Measurements from ENCODE around the gene RARB.

RARB gene

GRCh38 chr3:25428789-25429335 is 799 bp downstream of the RARB start:
- DNase-seq (ENCODE audit: low read depth in 1 of 2, low spot score in 1 of 2) = no peak
- H3K27ac ChIP-seq (replicated peaks) = no peak overlapping the region
- TF ChIP-seq REST (IDR thresholded peaks at IDR 0.05; ENCODE audit: insufficient replicate concordance, low read depth) = no peak
- H3K4me3 ChIP-seq (replicated peaks; ENCODE audit: insufficient read depth, low read length) = no peak overlapping the region
- peaks cover 27% of the 10 kb centered on the region for H3K27me3 ChIP-seq (ENCODE audit: insufficient read depth, poor library complexity, severe bottlenecking)

- TF ChIP-seq GABPA (IDR thresholded peaks at IDR 0.05; ENCODE audit: low read depth) (no peak), POLR2AphosphoS5 (IDR thresholded peaks at IDR 0.05; ENCODE audit: low read depth) (no peak), SPI1 (IDR thresholded peaks at IDR 0.05; ENCODE audit: borderline replicate concordance, low read depth) (no peak), CTCF (IDR thresholded peaks at IDR 0.05; ENCODE audit: insufficient read depth, low read length) (no peak), REST (IDR thresholded peaks at IDR 0.05; ENCODE audit: insufficient replicate concordance, low read depth) (no peak)
- no peak for DNase-seq (ENCODE audit: low read depth in 1 of 2, low spot score in 1 of 2)
- Histone ChIP-seq H3K27me3 (ENCODE audit: insufficient read depth, poor library complexity, severe bottlenecking) (peaks cover 27% of the 10 kb centered on the region), H3K4me3 (replicated peaks; ENCODE audit: insufficient read depth, low read length) (no peak overlapping the region), H3K27ac (replicated peaks) (no peak overlapping the region)
Observed at GRCh38 chr3:25429361-25430286, 1.6 kb downstream of the RARB start.

- H3K27me3 ChIP-seq (ENCODE audit: insufficient read depth, poor library complexity, severe bottlenecking) = peaks cover 27% of the 10 kb centered on the region
- no peak for TF ChIP-seq CTCF (IDR thresholded peaks at IDR 0.05; ENCODE audit: insufficient read depth, low read length)
- no peak for TF ChIP-seq GABPA (IDR thresholded peaks at IDR 0.05; ENCODE audit: low read depth)
Observed at GRCh38 chr3:25430287-25430934, 2.3 kb downstream of the RARB start.

GRCh38 chr3:25430935-25431770 is 3.1 kb downstream of the RARB start:
- Histone ChIP-seq H3K27ac (replicated peaks) (no peak overlapping the region), H3K27me3 (ENCODE audit: insufficient read depth, poor library complexity, severe bottlenecking) (peaks cover 27% of the 10 kb centered on the region), H3K4me3 (replicated peaks; ENCODE audit: insufficient read depth, low read length) (no peak overlapping the region)
- DNase-seq (ENCODE audit: low read depth in 1 of 2, low spot score in 1 of 2) = no peak
- TF ChIP-seq POLR2AphosphoS5 (IDR thresholded peaks at IDR 0.05; ENCODE audit: low read depth) (no peak), REST (IDR thresholded peaks at IDR 0.05; ENCODE audit: insufficient replicate concordance, low read depth) (no peak), CTCF (IDR thresholded peaks at IDR 0.05; ENCODE audit: insufficient read depth, low read length) (no peak), SPI1 (IDR thresholded peaks at IDR 0.05; ENCODE audit: borderline replicate concordance, low read depth) (no peak), GABPA (IDR thresholded peaks at IDR 0.05; ENCODE audit: low read depth) (no peak)

More at GRCh38 chr3:25430287-25430934, 2.3 kb downstream of the RARB start:
- H3K4me3 ChIP-seq (replicated peaks; ENCODE audit: insufficient read depth, low read length) = no peak overlapping the region
- DNase-seq (ENCODE audit: low read depth in 1 of 2, low spot score in 1 of 2) = no peak
- no peak overlapping the region for H3K27ac ChIP-seq (replicated peaks)
